Muscle layer of duodenum (tissue), 2 donors: ENCODE measurements around the gene CD52.
A peak's percentile ranks its signal among the peaks of the same experiment; 100 is the strongest.

Source experiments
- H3K27ac ChIP-seq: one replicate; pipeline ENCODE4 v1.7.0; 2013; ENCODE audit warnings: mild to moderate bottlenecking, low read length
- H3K27me3 ChIP-seq: one replicate; pipeline ENCODE4 v1.7.0; 2013; ENCODE audit warnings: low read depth, mild to moderate bottlenecking, control low read depth, low read length
- H3K36me3 ChIP-seq, 2 donors: one replicate each; pipeline ENCODE4 v1.7.0; 2013; ENCODE audit warnings: low read length in 2 of 2, control low read depth in 1 of 2, mild to moderate bottlenecking in 1 of 2; ENCODE audit not compliant: insufficient read depth in 2 of 2, control insufficient read depth in 1 of 2
- H3K4me1 ChIP-seq, 2 donors: one replicate each; pipeline ENCODE4 v1.7.0; 2013; ENCODE audit warnings: low read length in 2 of 2, mild to moderate bottlenecking in 2 of 2, control low read depth in 1 of 2, moderate library complexity in 1 of 2; ENCODE audit not compliant: insufficient read depth in 2 of 2, control insufficient read depth in 1 of 2
- H3K4me3 ChIP-seq, 2 donors: one replicate each; pipeline ENCODE4 v1.7.0; 2013; ENCODE audit warnings: low read length in 2 of 2, low read depth in 1 of 2, mild to moderate bottlenecking in 1 of 2
- H3K9me3 ChIP-seq, 2 donors: one replicate each; pipeline ENCODE4 v1.7.0; 2013; ENCODE audit warnings: low read length in 2 of 2, control low read depth in 1 of 2, mild to moderate bottlenecking in 1 of 2; ENCODE audit not compliant: control insufficient read depth in 1 of 2
- donor health status: healthy.

The CD52 gene

DNA sequence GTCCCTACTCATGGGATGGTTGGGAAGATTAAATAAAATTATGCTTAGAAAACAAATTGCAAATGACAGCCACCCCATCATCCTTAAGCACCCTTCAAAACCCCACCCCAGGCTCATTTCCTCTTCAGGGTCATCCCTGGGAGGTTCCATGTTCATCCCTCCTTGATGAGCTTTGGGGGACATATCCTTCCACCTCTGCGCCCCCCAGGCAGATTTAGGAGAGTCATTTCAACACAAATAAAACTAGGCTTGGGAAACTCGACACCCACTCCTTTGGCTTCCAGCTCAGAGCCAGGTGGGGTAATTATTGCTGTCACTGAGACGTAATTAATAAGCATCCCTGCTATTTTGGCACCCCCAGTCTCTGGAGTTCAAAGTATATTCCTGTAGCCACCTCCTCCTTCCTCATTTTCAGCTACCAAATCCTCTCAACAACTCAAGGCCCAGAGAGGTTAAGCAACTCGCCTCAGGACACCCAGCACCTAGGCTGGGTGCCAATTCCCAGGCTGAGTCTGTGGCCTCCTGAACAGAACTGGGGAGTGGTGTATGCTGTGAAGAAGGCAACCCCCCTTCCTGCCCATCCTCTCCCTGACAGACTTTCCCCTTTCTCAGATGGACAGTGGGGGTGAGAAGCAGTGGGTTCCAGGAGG lies 35.6 kb downstream of the CD52 start:
- H3K27ac ChIP-seq, result no peak overlapping the region
- H3K4me1 ChIP-seq, result no peaks in the 10 kb centered on the region
- H3K27me3 ChIP-seq, result no peaks in the 10 kb centered on the region
- H3K9me3 ChIP-seq, result no peaks in the 10 kb centered on the region
- H3K4me3 ChIP-seq, result no peak overlapping the region
- H3K36me3 ChIP-seq, result no peaks in the 10 kb centered on the region

DNA sequence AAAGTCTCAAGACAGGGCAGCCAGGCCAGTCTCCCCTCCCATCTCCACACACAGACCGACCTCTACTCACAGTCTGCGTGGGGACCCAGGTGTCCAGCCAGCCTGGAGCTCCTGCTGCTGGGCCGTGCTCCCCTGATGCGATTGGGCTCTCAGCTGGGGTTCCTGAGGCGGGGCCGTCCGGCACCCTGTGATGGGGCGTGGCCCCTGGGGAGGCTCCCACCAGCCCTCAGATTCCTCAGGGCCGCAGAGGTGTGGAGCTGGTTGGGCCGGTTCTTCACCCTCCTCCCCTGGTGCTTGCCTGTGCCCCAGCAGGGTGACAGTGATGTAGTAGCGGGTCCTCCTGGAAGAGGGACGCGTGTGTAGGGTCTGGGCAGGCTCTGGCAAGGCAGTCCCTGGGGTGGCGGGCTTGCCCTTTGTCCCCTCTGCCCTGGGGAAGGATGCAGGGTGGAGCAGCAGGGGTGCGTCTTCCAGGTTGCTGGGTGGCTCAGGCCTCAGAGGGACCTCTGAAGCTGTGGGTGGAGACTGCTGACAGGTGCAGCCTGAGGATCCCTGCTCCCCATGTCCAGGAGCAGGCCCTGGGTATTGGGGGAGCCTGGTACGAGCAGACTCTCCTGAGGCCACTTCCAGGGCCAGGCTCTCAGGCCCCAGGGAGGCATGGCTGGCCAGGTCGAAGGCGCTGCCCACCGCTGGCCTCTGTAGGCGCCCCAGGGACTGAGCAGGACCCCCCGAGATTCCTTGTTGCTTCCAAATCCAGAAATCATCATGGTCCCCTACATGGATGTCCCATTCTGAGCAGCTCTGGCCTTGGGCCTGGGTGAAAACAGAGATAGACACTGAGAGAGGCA lies 36.4 kb downstream of the CD52 start, which contains the start of gene CRYBG2:
CRYBG2 (minus strand) TSS at position 155 of the 845 bp plus-strand sequence. CDS start 7,473 bp downstream, outside the sequence.
- H3K27me3 ChIP-seq, result no peaks in the 10 kb centered on the region
- H3K9me3 ChIP-seq, result no peaks in the 10 kb centered on the region
- H3K4me3 ChIP-seq, result no peak within 1 kb of the TSS
- no peaks in the 10 kb centered on the region for H3K36me3 ChIP-seq
- H3K4me1 ChIP-seq, result no peaks in the 10 kb centered on the region
- H3K27ac ChIP-seq, result no peak within 1 kb of the TSS

DNA sequence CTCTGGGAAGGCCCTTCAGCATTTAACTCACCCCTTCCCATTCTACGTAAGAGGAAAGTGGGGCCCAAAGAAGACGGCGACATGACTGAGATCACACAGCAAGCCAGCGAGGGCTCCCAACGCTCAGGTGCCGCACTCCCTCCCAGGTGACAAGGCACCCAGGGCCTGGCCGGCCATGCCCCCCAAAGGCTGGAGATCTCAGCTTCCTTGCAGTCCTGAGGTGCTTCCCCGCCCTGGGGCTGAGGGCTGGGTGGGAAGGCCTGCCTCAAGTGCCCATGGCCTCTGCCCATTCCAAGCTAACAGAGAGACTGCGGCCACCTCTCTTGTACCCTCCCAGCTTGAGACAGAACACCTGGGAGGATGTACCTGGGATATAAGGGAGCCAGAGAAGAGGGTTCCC lies 37.2 kb downstream of the CD52 start:
- H3K27ac ChIP-seq, result no peak overlapping the region

DNA sequence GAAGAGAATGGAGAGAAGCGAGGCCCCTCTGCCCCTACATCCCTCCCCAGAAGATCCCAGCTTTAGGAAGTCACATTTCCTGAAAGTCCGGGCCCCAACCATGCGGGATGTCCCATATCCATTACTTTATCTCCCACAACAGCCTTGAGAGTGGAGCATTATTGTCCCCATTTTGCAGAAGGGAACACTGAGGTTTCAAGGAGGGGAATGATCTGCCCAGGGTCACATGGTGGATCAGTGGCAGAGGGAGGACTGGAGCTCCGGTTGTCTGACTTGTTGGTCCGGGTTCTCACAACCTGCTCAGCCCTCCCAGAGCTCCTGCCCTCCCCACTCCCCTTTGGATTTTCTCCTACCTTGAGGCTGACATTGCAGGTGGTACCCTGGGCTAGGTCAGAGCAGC lies 38.3 kb downstream of the CD52 start:
- Histone ChIP-seq H3K9me3 (no peaks in the 10 kb centered on the region), H3K36me3 (no peaks in the 10 kb centered on the region), H3K27me3 (peaks cover 14% of the 10 kb centered on the region), H3K4me3 (no peak overlapping the region), H3K27ac (no peak overlapping the region), H3K4me1 (peaks cover 0 to 14% of the 10 kb centered on the region in 2 donors)

More for the DNA sequence above, 37.2 kb downstream of the CD52 start:
- H3K27me3 ChIP-seq, result peaks cover 2% of the 10 kb centered on the region
- H3K4me1 ChIP-seq, result peaks cover 0 to 3% of the 10 kb centered on the region in 2 donors
- H3K36me3 ChIP-seq, result no peaks in the 10 kb centered on the region
- no peaks in the 10 kb centered on the region for H3K9me3 ChIP-seq
- H3K4me3 ChIP-seq, result no peak overlapping the region

DNA sequence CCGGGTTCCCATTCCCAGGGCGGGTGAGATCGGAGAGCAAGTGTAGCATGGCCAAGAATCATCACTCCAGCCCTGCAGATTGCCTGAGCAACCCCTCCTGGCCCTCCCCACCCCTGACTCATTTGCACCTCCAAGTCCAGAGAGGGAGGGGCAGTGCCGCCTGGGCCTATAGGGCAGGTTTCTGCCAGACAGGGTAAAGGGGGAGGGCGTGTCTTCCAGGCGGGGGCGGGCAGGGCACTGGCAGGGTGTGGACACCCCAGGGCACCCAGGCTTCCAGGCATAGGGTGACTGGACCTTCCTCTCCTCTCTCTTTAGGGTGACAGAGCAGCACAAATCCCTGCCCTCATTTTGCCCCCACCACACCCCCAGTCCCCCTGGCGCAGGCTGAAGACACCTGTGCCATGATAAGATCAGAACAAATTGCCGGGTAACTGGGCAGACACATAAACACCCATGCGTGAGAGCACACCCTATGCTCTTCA lies 39.4 kb downstream of the CD52 start:
- H3K36me3 ChIP-seq, result no peaks in the 10 kb centered on the region
- H3K4me3 ChIP-seq, result no peak overlapping the region
- H3K4me1 ChIP-seq, result peaks cover 0 to 16% of the 10 kb centered on the region in 2 donors
- H3K27me3 ChIP-seq, result peaks cover 17% of the 10 kb centered on the region
- H3K27ac ChIP-seq, result no peak overlapping the region
- H3K9me3 ChIP-seq, result no peaks in the 10 kb centered on the region

DNA sequence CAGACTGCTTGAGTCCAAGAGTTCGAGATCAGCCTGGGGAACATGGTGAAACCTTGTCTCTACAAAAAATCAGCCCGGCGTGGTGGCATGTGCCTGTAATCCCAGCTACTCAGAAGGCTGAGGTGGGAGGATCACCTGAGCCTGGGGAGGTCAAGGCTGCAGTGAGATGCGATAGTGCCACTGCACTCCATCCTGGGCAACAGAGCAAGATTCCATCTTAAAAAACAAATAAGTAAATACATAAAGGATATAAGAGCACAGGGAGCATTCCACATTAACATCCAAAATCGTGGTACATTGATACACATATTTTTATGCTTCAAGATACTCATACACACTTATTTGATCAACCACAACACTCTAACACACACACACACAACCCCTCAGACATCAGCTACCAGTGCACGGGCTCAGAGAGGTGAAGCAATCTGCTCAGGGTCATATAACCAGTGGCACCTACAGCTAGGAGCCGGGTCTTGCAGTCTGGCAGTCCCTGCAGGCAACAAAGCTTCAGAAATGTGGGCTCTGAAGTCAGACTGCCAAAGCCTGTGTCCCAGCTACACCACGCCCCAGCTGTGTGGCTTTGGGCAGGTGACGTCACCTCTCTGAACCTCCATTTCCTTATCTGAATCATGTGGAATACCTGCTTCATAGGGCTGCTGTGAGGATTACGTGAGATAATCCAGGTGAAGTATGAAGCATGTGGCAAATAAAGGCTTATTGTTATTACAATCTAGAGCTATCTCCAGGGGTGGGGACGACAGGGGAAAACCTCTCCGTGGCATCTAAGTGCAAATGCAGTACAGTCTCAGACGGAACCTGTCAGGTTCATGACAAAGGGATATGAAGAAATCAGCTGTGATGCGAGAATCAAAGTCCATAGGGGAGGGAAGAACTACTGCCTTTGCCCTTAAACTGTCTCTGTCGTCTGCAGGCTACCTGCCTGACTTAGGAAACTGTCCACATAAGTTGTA lies 40.9 kb downstream of the CD52 start:
- peak overlapping the region; percentile 18 for H3K27ac ChIP-seq
- H3K27me3 ChIP-seq, result peaks cover 17% of the 10 kb centered on the region
- H3K4me3 ChIP-seq, result no peak overlapping the region
- H3K36me3 ChIP-seq, result no peaks in the 10 kb centered on the region
- no peaks in the 10 kb centered on the region for H3K9me3 ChIP-seq
- peaks cover 0 to 16% of the 10 kb centered on the region in 2 donors for H3K4me1 ChIP-seq

DNA sequence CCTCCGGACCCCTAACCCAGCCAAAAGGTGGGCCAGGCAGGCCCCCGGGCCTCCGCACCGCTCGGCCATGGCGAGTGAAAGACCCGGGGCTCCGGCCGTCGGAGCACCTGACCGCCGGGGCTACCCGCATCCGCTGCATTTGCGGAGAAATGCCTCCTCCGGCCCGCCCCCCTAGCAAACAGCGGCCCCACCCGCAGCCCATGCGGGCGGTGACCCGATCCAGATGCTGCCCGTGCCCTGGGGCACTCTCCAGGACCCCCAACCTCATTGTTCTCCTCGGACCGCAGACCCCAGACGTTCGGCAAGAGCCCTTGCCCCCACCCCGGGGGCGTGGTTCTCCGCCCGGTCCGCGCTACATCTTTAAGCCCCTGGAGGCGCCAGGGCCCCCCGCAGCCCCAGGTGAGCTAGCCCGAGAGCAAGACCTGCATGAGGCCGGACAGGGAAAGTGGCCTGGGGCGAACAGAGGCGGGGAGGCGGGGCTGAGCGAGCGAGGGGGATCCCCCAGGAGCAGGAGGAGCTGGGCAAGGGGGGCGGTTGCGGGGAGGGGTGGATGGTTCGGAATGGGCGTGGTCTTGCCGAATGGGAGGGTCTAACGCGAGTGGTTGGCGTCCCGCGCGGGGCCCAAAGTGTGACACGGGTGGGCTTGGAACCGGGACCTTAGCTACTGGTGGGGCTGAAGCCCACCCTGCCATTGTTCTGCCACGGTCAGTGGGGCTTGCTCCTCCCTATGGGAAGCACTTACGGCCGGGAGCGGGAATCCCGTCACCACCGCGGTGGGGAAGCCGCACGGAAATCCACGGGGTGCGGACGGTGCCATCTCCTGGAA lies 42.4 kb downstream of the CD52 start:
- no peaks in the 10 kb centered on the region for H3K9me3 ChIP-seq
- no peaks in the 10 kb centered on the region for H3K36me3 ChIP-seq
- H3K27me3 ChIP-seq, result peaks cover 17% of the 10 kb centered on the region
- H3K4me3 ChIP-seq, result peak overlapping the region in 1 of 2 donors; percentile 49
- H3K27ac ChIP-seq, result no peak overlapping the region
- peaks cover 0 to 16% of the 10 kb centered on the region in 2 donors for H3K4me1 ChIP-seq

DNA sequence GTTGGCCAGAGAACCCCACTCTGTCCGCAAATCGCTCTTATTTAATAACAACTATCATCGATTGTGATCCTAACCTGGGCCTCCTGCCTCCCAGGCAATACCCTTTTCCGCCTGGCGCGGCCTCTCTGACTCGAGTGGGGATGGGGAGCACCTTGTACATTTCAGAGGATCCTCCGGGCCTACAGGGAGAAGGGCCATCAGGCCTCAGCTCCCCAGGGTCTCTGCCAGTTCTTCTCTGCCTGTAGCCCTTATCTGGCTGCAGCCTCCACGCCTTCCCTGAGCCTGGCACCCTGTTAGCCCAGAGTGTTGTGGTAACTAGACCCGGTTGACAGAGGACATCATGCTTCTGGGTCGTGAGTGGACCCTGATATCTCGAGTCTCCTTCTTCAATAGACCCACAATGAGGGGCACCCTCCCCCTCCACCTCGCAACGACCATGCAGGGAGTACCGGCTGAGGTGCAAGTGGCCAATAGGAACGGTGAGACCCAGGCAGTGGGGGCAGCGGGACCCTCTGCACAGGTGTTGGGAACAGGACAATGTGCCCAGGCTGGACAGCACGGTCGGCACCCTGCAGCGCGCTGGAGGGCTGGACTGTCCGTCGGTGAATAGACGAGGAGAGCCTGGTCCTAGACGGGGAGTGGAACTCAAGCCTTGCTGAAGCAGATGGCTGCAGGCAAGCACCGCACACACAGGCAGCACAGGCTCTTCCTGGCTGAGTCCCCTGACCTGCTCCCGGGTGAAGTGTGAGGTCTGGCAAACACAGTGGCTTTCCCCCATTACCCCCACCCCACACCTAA lies 43.2 kb downstream of the CD52 start:
- H3K4me3 ChIP-seq, result peak overlapping the region in 1 of 2 donors; percentile 49
- H3K27ac ChIP-seq, result no peak overlapping the region
- peaks cover 0 to 16% of the 10 kb centered on the region in 2 donors for H3K4me1 ChIP-seq
- H3K27me3 ChIP-seq, result peaks cover 17% of the 10 kb centered on the region
- no peaks in the 10 kb centered on the region for H3K36me3 ChIP-seq
- no peaks in the 10 kb centered on the region for H3K9me3 ChIP-seq

DNA sequence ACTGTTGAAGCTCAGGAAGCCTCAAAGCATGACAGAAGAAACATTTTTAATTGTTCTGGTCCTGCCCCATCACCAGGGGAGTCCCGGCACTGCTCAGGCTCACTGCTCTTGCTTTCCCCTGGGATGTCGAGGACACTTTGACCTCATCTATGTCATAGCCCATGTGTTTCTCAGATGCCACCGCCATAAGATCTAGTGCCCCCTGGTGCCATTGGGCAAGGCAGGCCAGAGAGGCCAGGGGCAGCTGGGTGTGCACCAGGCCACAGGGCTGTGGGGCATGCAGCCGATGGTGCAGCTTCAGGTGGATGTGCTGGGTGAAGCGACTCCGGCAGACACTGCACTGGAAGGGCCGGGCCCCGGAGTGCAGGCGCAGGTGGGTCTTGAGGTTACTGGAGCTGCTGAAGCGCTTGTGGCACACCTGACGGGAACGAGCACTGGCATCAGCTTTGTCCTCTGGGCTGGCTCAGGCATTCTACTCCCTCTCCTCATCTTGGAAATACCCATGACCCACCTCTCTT lies 43.9 kb downstream of the CD52 start:
- no peaks in the 10 kb centered on the region for H3K36me3 ChIP-seq
- peaks cover 0 to 16% of the 10 kb centered on the region in 2 donors for H3K4me1 ChIP-seq
- no peak overlapping the region for H3K27ac ChIP-seq
- no peak overlapping the region for H3K4me3 ChIP-seq
- H3K9me3 ChIP-seq, result no peaks in the 10 kb centered on the region
- H3K27me3 ChIP-seq, result peaks cover 17% of the 10 kb centered on the region
